Posterior vena cava (tissue), 2 donors: Measurements from ENCODE around the gene VWCE. TPM values are rescaled to one million over a fixed set of nuclear protein-coding genes. Genes with fewer than 3 reads are reported as not detected.
A peak's percentile ranks its signal among the peaks of the same experiment; 100 is the strongest.

Experiments used
- DNase-seq: peaks from one replicate; pipeline ENCODE4 v3.0.0-alpha.2; 2020; ENCODE audit warnings: low spot score
- intact Hi-C, 2 donors: fragments of 100-400 bp; cut with DNase I; formaldehyde crosslinking; loops; one replicate each; pipeline versions ENCODE4 v1.14.1 to v1.14.2; 2022 to 2023
- long read RNA-seq, 2 donors: library from polyadenylated mRNA; unstranded; transcript quantifications; one replicate each; pipeline ENCODE4 v2.0.0, GENCODE V29; 2020 to 2021
- total RNA-seq, 2 donors: library from RNA; stranded (reverse); fragmentation: NEBNext Ultra II Directional; extraction: Animal tissue kit (Norgen Biotek cat#: 25700); gene quantifications; one replicate each; pipeline ENCODE4 v1.2.1, GENCODE V29; 2021
- donor health status: DM: yes; HTN: yes; CAD: no.
- donor health status: DM: yes; HTN: yes; CAD: no.

The VWCE gene
- 1 to 10 TPM; 1.6 to 2.9 TPM for total RNA-seq
- long read RNA-seq, donor 1: 0 reads
- long read RNA-seq, donor 2, partial matches to known transcripts: 2 of 4 reads
- long read RNA-seq, donor 2, other reads (novel, unspliced or antisense): 2 of 4 reads

GRCh38 chr11:61294717-61295595 lies at the start of gene VWCE:
Gene VWCE, minus strand, starts transcription at chr11:61295316. Its CDS starts 279 bp downstream, at chr11:61295037.
- peak; percentile 86 for DNase-seq
- intact Hi-C loops: no loop called here

GRCh38 chr11:61343792-61344745 lies 49.0 kb upstream of the VWCE start:
- peak; percentile 64 for DNase-seq
- intact Hi-C loops: no loop called here

- intact Hi-C loops: no loop called here
- no peak for DNase-seq
These were observed 47.2 kb upstream of the VWCE start for GRCh38 chr11:61342207-61342803.

GRCh38 chr11:61341706-61342105 lies 46.6 kb upstream of the VWCE start:
- peak; percentile 58 for DNase-seq
- intact Hi-C loops: no loop called here

GRCh38 chr11:61340979-61341378 lies 45.9 kb upstream of the VWCE start:
- DNase-seq: no peak
- intact Hi-C loops: no loop called here

GRCh38 chr11:61339490-61339878 lies 44.4 kb upstream of the VWCE start:
- peak; percentile 30 for DNase-seq

GRCh38 chr11:61338783-61339489 lies 43.8 kb upstream of the VWCE start:
- DNase-seq: peak; percentile 82
- intact Hi-C loops: loop anchor here in 1 of 2 donors (2.0 kb wide), 1 partner anchor 46 kb away; no protein-coding TSS in a partner anchor

More at GRCh38 chr11:61339490-61339878, 44.4 kb upstream of the VWCE start:
- intact Hi-C loops: loop anchor here in 1 of 2 donors (2.0 kb wide), 1 partner anchor 45 kb away; no protein-coding TSS in a partner anchor

- peak; percentile 68 for DNase-seq
- intact Hi-C loops: loop anchor here (2.0 kb wide), 1 partner anchor 47 kb away; no protein-coding TSS in a partner anchor
These were observed 42.8 kb upstream of the VWCE start for GRCh38 chr11:61337706-61338470.

- peak; percentile 92 for DNase-seq
- intact Hi-C loops: loop anchor here in 1 of 2 donors (2.0 kb wide), 1 partner anchor 48 kb away; no protein-coding TSS in a partner anchor
These were observed 41.2 kb upstream of the VWCE start for GRCh38 chr11:61336171-61336935.

GRCh38 chr11:61335355-61335710 lies 40.2 kb upstream of the VWCE start:
- DNase-seq: peak; percentile 35
- intact Hi-C loops: no loop called here

GRCh38 chr11:61334434-61335354 lies 39.6 kb upstream of the VWCE start:
- intact Hi-C loops: no loop called here
- no peak for DNase-seq

GRCh38 chr11:61333550-61334433 lies 38.7 kb upstream of the VWCE start:
- no peak for DNase-seq
- intact Hi-C loops: no loop called here

- intact Hi-C loops: no loop called here
- DNase-seq: peak; percentile 98
These were observed 37.9 kb upstream of the VWCE start, which contains the start of the genes DDB1 and TKFC for GRCh38 chr11:61332797-61333549. Gene DDB1, minus strand, starts transcription at chr11:61333105. Its CDS starts 137 bp downstream, at chr11:61332968. Gene TKFC, plus strand, starts transcription at chr11:61333228. Its CDS starts 1,501 bp downstream, at chr11:61334729.

GRCh38 chr11:61332281-61332796 lies 37.2 kb upstream of the VWCE start:
- intact Hi-C loops: no loop called here
- no peak for DNase-seq
